ENCODE data around the gene LNPK.

GRCh38 chr2:175973373-175973772 is 28.7 kb downstream of the LNPK start:
- TF ChIP-seq CTCF (IDR thresholded peaks at IDR 0.05) (no peak), USF1 (CRISPR knock-in tag; IDR thresholded peaks at IDR 0.05) (no peak), FOXJ3 (CRISPR knock-in tag; IDR thresholded peaks at IDR 0.05; ENCODE audit: borderline replicate concordance) (no peak), CREB1 (CRISPR knock-in tag; IDR thresholded peaks at IDR 0.05) (no peak), JUN (CRISPR knock-in tag; IDR thresholded peaks at IDR 0.05) (no peak), IRF2 (CRISPR knock-in tag; IDR thresholded peaks at IDR 0.05; ENCODE audit: borderline replicate concordance, low read depth) (no peak), E2F4 (CRISPR knock-in tag; IDR thresholded peaks at IDR 0.05; ENCODE audit: borderline replicate concordance, low read depth) (no peak), ZNF423 (CRISPR knock-in tag; IDR thresholded peaks at IDR 0.05) (no peak), STAT6 (CRISPR knock-in tag; conservative IDR thresholded peaks at IDR 0.05; ENCODE audit: low read depth) (no peak), USF2 (CRISPR knock-in tag; IDR thresholded peaks at IDR 0.05) (no peak), ATF2 (CRISPR knock-in tag; IDR thresholded peaks at IDR 0.05; ENCODE audit: borderline replicate concordance, low read depth) (no peak), E2F5 (CRISPR knock-in tag; IDR thresholded peaks at IDR 0.05) (no peak), CBFB (CRISPR knock-in tag; IDR thresholded peaks at IDR 0.05; ENCODE audit: low read depth) (no peak)

Measured in WTC11 (cell line).